CD4-positive, alpha-beta T cell treated with Interleukin-2 at 100 ng/mL for 4 hours (primary cell): ENCODE results near the gene DAPK2.

ENCODE experiments used
- DNase-seq: peaks from one replicate; pipeline ENCODE4 v3.0.0-alpha.2; 2020; ENCODE audit warnings: low spot score

The DAPK2 gene

DNA sequence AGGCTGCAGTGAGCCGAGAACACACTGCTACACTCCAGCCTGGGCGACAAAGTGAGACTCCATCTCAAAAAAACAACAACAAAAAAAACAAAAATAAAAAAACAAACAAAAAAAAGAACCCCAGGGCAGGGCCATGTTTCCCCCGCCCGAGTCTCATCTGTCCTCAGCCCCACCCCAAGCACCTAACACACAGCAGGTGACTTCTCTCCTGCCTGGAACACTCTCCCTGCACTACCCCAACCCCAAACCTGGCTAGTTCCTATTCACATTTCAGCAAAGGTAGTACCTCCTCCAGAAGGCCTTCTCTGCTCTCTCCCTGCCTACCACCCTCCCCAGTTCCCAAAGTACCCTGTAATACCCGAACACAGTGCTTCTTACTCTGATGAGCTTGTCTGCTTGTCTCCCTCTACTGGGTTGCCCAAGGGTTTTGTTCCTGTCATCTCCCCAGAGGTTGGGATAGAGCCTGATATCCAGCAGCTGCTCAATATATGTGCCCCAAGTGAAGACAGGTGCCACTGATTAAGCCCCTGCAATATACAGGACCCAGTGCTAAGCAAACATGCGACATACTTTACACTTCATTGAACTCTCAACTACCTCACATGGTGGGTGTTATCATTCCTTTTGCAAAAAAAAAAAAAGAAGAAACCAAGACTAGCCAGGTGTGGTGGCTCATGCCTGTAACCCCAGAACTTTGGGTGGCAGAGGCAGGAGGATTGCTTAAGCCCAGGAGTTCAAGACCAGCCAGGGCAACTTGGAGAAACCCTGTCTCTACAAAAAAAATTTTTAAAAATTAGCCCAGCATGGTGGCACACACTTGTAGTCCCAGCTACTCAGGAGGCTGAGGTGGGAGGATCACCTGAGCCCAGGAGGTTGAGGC lies 103.6 kb downstream of the DAPK2 start:
- DNase-seq: no peak

DNA sequence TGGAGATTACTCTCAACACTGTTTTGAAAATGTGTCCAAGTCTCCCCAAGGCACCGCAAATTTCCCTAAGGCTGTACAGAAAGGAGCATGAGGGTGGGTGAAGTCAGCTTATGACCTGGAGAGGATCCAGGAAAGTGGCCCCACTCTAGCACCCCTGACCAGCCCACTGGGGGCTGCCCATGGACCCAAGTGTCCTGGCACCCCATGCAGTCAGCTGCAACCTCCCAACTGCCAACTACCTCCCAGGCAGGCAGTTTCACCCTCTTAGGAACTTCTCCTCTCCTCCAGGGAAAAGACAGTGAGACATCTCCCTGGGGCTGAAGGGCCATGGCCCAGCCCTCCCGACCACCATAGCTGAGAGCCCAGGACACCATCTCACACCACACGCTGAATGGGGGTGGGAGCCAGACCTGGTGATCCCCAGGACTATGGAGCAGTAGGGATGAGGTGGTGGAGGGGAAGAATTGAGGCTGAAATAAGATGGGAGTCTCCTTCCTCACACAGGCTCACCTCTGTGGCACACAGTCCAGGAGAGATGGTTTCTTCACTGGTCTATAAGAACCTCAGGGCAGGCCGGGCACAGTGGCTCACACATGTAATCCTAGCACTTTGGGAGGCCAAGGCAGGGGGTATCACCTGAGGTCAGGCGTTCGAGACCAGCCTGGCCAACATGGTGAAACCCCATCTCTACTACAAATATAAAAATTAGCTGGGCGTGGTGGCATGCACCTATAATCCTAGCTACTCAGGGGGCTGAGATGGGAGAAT lies 104.4 kb downstream of the DAPK2 start:
- DNase-seq: no peak

DNA sequence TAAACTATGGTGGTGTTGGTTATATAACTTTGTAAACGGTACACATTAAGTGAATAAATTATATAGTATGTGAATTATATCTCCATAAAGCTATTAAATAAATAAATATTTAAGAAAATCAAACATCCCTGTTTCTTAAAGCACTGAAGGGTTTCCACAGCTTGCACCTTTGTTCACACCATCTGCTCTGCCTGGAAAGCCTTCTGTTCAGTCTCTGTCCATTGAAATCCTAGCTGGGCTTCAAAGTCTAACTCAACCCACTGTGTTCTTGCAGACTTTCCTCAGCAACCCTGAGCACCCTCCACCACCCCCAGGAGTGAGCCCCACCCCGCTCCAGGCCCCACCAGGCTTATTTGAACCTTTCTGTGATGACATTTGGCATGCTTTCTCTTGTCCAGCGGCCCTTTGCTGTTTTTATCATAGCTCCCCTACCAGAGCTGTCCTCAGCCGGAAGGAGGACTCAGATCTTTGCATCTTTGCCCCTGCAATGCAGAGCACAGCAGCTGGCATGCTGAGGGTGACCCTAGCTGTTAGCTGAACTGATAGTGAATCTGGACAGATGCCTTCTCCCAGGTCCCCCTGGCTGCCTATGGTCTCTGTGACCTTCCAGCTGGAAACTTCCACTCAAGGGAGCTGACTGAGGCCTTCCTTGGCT lies 105.2 kb downstream of the DAPK2 start:
- no peak for DNase-seq

GRCh38 chr15:63939531-63940130 lies 106.7 kb downstream of the DAPK2 start:
- DNase-seq: peak; percentile 22

GRCh38 chr15:63938486-63939061 lies 107.7 kb downstream of the DAPK2 start:
- no peak for DNase-seq

DNA sequence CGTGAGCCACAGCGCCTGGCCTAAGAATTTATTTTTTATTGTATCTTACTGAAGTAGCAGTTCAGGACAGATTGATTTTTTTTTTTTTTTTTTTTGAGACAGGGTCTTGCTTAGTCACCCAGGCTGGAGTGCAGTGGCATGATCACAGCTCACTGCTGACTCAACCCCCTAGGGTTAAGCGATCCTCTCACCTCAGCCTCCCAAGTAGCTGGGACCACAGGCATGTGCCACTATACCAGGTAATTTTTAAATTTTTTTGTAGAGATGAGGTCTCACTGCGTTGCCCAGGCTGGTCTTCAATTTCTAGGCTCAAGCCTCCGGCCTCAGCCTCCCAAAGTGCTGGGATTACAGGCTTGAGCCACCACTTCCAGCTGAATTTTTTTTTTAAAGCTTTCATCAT lies 112.8 kb downstream of the DAPK2 start:
- DNase-seq: no peak

DNA sequence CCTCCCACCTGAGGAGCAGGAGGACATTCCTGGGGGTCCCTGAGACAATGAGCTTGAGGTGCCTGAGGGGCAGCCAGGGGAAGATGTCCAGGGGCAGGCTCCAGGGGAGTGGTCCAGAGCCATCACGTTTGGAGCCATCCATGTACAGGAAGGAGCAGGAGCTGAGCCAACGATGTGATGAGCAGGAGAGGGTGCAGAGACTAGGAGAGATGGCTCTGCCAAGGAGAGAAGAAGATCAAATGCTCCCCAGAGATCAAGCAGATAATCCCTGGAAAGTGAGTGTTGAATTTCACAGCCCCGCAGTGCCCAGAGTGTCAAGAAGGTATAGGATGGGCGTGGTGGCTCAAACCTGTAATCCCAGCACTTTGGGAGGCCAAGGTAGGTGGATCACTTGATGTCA lies 114.7 kb downstream of the DAPK2 start:
- no peak for DNase-seq

GRCh38 chr15:63930034-63930433 lies 116.3 kb downstream of the DAPK2 start:
- no peak for DNase-seq

DNA sequence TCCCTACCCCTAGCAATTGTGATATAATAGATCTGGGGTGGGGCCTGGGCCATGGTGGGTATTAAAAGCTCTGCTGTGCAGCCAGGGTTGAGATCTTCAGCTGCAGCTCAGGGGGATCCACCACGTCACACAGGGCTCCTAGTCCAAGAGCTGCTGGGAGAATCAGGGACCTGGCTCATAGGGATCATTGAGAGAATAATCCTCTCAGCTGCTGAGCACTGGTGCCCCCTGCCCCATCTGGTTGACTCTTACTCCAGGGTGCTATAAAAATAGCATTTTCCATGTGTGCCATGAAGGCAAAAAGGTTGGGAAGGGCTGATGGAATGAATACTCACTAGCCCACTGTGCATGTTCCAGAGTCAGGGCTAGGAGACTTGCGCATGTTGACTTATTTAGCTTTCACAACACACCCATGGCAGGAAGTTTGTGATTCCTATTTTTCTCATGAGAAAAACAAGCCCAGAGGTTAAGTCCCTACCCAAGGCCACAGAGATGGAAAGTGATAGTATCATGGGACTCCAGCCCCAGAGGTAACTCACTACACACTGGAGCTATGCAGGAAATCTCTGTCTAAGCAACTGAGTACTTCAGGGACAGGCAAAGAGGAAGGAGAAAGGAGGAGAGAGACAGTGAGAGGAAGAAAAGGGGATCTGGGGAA lies 118.0 kb downstream of the DAPK2 start:
- DNase-seq: no peak

DNA sequence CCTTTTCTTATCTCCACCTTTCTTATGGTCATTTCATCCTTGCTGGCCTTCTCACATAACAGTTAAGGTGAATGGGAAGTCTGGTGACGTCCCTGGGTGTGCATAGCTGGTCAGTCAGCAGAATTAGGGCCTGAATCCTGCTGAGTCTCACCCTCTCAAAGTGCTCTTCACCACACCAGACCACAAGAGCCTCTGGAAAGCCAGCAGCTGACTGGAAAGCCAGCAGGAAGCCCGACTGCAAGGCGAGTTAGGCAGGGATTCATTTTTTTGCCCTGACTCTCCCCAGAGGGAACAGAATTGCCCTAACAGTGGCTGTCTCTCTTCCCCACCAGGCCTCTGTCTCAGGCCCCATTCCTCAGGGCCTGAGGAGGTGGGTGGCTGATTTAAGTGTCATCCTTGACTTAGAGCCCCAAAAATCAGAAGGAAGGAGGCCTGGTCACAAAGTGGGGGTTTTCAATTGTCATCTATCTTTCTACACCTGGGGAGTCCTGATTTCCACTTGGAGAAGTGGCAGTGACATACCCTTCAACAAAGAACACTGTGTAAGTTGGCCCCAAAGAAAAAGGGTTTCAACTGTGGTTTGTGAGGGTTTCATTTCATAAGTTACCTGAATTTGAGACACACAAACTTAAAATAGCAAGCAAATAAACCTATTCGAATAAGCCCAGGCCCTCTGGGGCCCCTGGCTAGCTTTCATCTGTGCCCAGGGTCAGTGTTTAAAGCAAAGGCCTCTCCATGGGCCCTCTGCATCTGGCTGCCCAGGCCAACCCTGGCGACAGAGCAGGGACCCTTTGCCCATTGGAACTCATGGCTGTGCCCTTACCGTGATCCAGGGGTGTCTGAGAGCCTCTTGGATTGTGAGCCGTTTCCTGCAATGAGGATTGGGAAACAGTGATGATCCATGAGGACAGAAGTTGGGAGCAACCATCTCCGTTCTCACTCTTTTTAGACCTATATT lies 122.0 kb downstream of the DAPK2 start:
- DNase-seq: no peak

- no peak for DNase-seq
These were observed 123.4 kb downstream of the DAPK2 start for GRCh38 chr15:63922916-63923315.

GRCh38 chr15:63922261-63922904 lies 123.9 kb downstream of the DAPK2 start:
- DNase-seq: no peak

- no peak for DNase-seq
These were observed 125.6 kb downstream of the DAPK2 start for GRCh38 chr15:63920504-63921175.

GRCh38 chr15:63918901-63919348 lies 127.4 kb downstream of the DAPK2 start:
- DNase-seq: no peak

- no peak for DNase-seq
These were observed 128.0 kb downstream of the DAPK2 start for GRCh38 chr15:63918317-63918672.

- DNase-seq: no peak
These were observed 128.5 kb downstream of the DAPK2 start for GRCh38 chr15:63917588-63918316.

DNA sequence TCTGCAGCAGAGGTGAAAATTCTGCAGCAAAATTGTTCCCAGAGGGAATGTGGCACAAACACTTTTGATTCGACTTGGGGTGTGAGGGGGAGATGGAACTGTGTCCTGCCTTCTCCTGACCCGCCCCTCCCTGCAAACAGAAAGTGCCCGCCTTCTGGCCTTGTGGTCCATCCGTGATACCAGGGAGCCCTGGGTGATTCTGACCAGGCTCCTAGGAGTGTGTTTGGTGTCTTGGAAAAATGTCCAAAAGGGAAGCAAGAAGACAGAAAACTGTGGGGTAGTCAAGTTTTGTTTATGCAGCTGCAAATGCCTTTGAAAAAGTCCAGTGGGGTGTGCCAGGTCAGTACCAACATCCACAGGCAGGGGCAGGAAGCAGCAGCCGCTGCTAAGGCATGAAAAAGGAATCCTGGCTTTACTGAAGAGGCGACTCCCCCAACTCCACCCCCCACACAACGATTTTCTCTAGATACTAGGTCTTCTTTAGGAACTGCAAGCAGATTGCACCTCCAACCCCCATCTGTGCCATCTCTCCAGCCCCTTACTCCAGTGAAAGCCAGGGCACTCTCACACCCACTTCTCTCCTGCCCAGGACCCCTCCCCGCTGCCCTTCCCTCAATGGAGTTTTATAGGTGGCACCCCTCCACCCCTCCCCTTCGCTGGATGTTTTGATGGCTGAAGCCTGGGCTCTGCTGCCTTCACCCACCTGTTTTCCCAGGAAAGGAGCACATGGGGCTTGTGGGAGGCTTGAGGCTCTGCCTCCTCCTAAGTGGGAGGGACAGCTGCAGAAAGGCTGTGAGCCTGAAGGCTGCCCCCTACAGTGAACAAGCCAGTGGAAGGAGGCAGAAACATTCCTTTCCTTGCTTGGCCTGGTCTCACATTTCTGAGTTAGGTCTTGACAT lies 130.2 kb downstream of the DAPK2 start:
- no peak for DNase-seq
